Thyroid gland (tissue), 4 donors: ENCODE measurements around the gene ADI1.

ENCODE experiments used
- POLR2A ChIP-seq, 2 donors: fragments of 450-650 bp; IDR thresholded peaks; one replicate each; pipeline ENCODE4 v1.6.1; 2017; ENCODE audit warnings: antibody characterized with exemption in 2 of 2, mild to moderate bottlenecking in 2 of 2, moderate library complexity in 1 of 2
- TF ChIP-seq, protein P1 (sequence below), 6 experiments: fragments of 200-600 bp in 3 of 6; fragments of 450-650 bp in 3 of 6; sonication (generic) in 3 of 6; IDR thresholded peaks; one replicate each; pipeline ENCODE4 v1.5.1; 2016 to 2019; ENCODE audit warnings: antibody characterized with exemption in 6 of 6, mild to moderate bottlenecking in 2 of 6, inconsistent platforms in 1 of 6, moderate library complexity in 1 of 6

DNA sequence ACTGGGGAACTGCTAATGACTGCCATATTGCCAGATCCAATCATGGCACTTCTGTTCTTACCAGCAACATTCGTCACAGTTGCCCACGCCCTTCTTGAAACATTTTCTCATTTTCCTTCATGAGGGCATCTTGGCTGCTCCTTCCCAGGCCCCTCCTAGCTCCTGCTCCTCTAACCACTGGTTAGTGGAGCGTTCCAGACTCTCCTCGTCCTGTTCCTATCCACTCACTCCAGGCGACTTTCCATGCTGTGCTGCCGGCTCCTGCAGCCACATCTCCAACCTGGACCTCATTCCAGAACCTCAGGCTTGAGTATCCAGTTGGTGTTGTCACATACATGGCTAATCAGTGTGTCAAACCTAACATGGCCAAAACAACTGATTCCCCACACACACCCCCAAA lies 1.3 kb upstream of the ADI1 start:
- TF ChIP-seq, protein P1, sequence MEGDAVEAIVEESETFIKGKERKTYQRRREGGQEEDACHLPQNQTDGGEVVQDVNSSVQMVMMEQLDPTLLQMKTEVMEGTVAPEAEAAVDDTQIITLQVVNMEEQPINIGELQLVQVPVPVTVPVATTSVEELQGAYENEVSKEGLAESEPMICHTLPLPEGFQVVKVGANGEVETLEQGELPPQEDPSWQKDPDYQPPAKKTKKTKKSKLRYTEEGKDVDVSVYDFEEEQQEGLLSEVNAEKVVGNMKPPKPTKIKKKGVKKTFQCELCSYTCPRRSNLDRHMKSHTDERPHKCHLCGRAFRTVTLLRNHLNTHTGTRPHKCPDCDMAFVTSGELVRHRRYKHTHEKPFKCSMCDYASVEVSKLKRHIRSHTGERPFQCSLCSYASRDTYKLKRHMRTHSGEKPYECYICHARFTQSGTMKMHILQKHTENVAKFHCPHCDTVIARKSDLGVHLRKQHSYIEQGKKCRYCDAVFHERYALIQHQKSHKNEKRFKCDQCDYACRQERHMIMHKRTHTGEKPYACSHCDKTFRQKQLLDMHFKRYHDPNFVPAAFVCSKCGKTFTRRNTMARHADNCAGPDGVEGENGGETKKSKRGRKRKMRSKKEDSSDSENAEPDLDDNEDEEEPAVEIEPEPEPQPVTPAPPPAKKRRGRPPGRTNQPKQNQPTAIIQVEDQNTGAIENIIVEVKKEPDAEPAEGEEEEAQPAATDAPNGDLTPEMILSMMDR (IDR thresholded peaks at IDR 0.05) = no peak
- TF ChIP-seq POLR2A (IDR thresholded peaks at IDR 0.05) = no peak
